ENCODE measurements around the gene SMYD3.

DNA sequence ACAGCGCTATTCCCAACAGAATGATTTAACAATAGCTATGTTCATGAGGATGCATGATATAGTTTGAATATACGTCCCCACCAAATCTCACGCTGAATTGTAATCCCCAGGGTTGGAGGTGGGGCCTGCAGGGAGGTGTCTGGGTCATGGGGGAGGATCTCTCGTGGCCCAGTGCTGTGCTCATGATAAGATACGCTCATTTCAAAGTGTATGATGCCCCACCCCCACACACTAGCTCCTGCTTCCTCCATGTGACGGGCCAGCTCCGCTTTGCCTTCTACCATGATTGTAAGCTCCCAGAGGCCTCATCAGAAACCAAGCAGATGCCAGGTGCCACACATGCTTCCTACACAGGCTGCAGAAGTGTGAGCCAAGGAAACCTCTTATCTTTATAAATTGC, 93.6 kb downstream of the SMYD3 start:
- TF ChIP-seq FOXM1 (IDR thresholded peaks at IDR 0.05; ENCODE audit: borderline replicate concordance) (no peak), L3MBTL2 (conservative IDR thresholded peaks at IDR 0.05) (no peak), CTBP1 (IDR thresholded peaks at IDR 0.05; ENCODE audit: borderline replicate concordance) (no peak), SUZ12 (IDR thresholded peaks at IDR 0.05) (no peak), HDGF (IDR thresholded peaks at IDR 0.05; ENCODE audit: borderline replicate concordance) (no peak), BHLHE40 (IDR thresholded peaks at IDR 0.05; ENCODE audit: borderline replicate concordance) (no peak)
- TF ChIP-seq, protein P1, sequence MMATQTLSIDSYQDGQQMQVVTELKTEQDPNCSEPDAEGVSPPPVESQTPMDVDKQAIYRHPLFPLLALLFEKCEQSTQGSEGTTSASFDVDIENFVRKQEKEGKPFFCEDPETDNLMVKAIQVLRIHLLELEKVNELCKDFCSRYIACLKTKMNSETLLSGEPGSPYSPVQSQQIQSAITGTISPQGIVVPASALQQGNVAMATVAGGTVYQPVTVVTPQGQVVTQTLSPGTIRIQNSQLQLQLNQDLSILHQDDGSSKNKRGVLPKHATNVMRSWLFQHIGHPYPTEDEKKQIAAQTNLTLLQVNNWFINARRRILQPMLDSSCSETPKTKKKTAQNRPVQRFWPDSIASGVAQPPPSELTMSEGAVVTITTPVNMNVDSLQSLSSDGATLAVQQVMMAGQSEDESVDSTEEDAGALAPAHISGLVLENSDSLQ (IDR thresholded peaks at IDR 0.05), result no peak

Measured in HEK293T (cell line).